ENCODE data around the gene SPPL3. TPM values are rescaled to one million over a fixed set of nuclear protein-coding genes. Genes with fewer than 3 reads are reported as not detected.

SPPL3 gene
- total RNA-seq, 4 donors from 2014 or later: 30.3 to 47.1 (median 34.2) TPM

- no peaks in the 10 kb centered on the region for H3K9me3 ChIP-seq
- TF ChIP-seq, protein P1, sequence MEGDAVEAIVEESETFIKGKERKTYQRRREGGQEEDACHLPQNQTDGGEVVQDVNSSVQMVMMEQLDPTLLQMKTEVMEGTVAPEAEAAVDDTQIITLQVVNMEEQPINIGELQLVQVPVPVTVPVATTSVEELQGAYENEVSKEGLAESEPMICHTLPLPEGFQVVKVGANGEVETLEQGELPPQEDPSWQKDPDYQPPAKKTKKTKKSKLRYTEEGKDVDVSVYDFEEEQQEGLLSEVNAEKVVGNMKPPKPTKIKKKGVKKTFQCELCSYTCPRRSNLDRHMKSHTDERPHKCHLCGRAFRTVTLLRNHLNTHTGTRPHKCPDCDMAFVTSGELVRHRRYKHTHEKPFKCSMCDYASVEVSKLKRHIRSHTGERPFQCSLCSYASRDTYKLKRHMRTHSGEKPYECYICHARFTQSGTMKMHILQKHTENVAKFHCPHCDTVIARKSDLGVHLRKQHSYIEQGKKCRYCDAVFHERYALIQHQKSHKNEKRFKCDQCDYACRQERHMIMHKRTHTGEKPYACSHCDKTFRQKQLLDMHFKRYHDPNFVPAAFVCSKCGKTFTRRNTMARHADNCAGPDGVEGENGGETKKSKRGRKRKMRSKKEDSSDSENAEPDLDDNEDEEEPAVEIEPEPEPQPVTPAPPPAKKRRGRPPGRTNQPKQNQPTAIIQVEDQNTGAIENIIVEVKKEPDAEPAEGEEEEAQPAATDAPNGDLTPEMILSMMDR (IDR thresholded peaks at IDR 0.05): no peak
- TF ChIP-seq POLR2A (IDR thresholded peaks at IDR 0.05): no peak
- no peaks in the 10 kb centered on the region for H3K27me3 ChIP-seq
- no peak overlapping the region for H3K4me3 ChIP-seq
- no peak for DNase-seq
- WGBS, 2 donors: 75 to 81% methylated on average over 2 of the region's 2 CpGs
- intact Hi-C loops (cut with DNase I): no loop called here
- H3K4me1 ChIP-seq: peaks cover 0 to 38% (median 2%) of the 10 kb centered on the region in 3 donors
- no peaks in the 10 kb centered on the region for H3K36me3 ChIP-seq
- no peak overlapping the region for H3K27ac ChIP-seq
These were observed 82.3 kb downstream of the SPPL3 start for GRCh38 chr12:120821878-120822277.

GRCh38 chr12:120820884-120821510 is 83.2 kb downstream of the SPPL3 start:
- DNase-seq: no peak
- intact Hi-C loops (cut with DNase I): no loop called here
- H3K27ac ChIP-seq: no peak overlapping the region
- no peak overlapping the region for H3K4me3 ChIP-seq
- no peaks in the 10 kb centered on the region for H3K9me3 ChIP-seq
- H3K27me3 ChIP-seq: no peaks in the 10 kb centered on the region
- 70 to 82% methylated on average over 7 of the region's 7 CpGs for WGBS, 2 donors
- H3K4me1 ChIP-seq: peaks cover 0 to 30% (median 0%) of the 10 kb centered on the region in 3 donors
- TF ChIP-seq POLR2A (IDR thresholded peaks at IDR 0.05): no peak
- TF ChIP-seq, protein P1 (IDR thresholded peaks at IDR 0.05): no peak
- no peaks in the 10 kb centered on the region for H3K36me3 ChIP-seq

DNA sequence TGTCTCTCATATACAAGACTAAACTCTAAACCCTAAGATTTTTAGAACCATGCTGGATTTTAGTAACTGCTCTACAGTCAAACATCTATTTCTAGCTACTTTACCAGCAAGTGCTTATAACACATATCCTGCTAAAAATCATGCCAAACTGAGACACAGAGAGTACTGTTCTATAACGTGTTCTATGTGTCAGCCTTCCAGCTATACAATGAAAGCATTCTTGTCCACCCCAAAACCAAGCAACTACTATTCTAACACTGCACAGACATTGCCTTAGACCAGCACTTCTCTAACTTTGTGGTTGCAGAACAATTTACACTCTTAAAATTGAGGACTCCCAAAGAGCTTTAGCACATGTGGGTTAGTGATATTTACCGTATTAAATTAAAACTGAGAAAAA is 85.7 kb downstream of the SPPL3 start:
- 75 to 86% methylated on average over 2 of the region's 2 CpGs for WGBS, 2 donors
- DNase-seq: no peak
- intact Hi-C loops (cut with DNase I): no loop called here
- Histone ChIP-seq H3K4me3 (no peak overlapping the region), H3K4me1 (peaks cover 0 to 39% (median 5%) of the 10 kb centered on the region in 3 donors), H3K36me3 (no peaks in the 10 kb centered on the region), H3K27ac (no peak overlapping the region), H3K27me3 (no peaks in the 10 kb centered on the region), H3K9me3 (no peaks in the 10 kb centered on the region)
- no peak for TF ChIP-seq POLR2A (IDR thresholded peaks at IDR 0.05)
- TF ChIP-seq, protein P1 (IDR thresholded peaks at IDR 0.05): no peak

DNA sequence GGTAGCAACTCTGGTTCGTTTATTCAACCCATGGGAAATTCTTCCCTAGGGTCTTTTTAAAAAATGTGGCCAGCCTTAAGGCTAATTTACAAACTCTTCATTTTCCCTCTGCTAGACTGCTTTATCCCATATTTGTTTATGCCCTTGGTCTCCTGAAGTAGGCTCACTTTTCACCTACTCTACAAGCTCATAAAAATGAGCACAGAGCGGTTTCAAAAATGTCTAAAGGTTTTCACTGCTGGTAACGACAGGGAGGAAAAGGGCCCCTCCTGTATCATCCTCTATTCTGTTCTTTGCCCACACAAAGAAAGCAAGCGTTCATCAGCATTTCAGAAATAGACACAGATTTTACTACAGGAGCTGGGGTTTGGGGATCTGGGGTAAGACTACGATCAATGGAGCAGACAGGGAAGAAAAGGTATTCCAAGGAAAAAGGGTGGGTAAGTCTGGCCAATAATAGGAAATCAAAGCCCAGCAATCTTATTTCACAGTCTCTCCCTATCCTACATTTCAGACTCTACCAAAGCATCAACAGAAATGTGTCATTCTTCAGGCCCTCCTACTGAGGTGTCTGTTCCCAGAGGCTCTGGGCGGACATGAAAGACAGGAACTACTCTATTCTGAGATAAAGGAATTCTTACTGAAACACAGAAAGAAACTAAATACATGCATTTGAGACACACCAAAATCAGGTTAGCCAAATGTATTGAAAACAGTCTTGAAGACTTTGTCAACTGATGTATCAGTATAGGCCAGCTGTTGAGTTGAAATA is 86.4 kb downstream of the SPPL3 start:
- 91 to 92% methylated on average over 6 of the region's 6 CpGs for WGBS, 2 donors
- intact Hi-C loops (cut with DNase I): no loop called here
- no peaks in the 10 kb centered on the region for H3K36me3 ChIP-seq
- no peak for DNase-seq
- H3K4me1 ChIP-seq: peaks cover 0 to 37% (median 5%) of the 10 kb centered on the region in 3 donors
- no peaks in the 10 kb centered on the region for H3K27me3 ChIP-seq
- TF ChIP-seq POLR2A (IDR thresholded peaks at IDR 0.05): no peak
- TF ChIP-seq, protein P1 (IDR thresholded peaks at IDR 0.05): no peak
- H3K4me3 ChIP-seq: no peak overlapping the region
- H3K9me3 ChIP-seq: no peaks in the 10 kb centered on the region
- no peak overlapping the region for H3K27ac ChIP-seq

GRCh38 chr12:120816363-120816762 is 87.8 kb downstream of the SPPL3 start:
- Histone ChIP-seq H3K9me3 (no peaks in the 10 kb centered on the region), H3K27ac (no peak overlapping the region), H3K4me3 (no peak overlapping the region), H3K4me1 (peaks cover 0 to 43% (median 5%) of the 10 kb centered on the region in 3 donors), H3K27me3 (no peaks in the 10 kb centered on the region), H3K36me3 (no peaks in the 10 kb centered on the region)
- DNase-seq: no peak
- TF ChIP-seq, protein P1 (IDR thresholded peaks at IDR 0.05): no peak
- no peak for TF ChIP-seq POLR2A (IDR thresholded peaks at IDR 0.05)
- WGBS, 2 donors: 50 to 73% methylated on average over 2 of the region's 2 CpGs
- intact Hi-C loops (cut with DNase I): no loop called here

All from esophagus squamous epithelium (tissue), 5 donors.